GM19372 (cell line): Measurements from ENCODE around the gene ZBTB7B.

ENCODE experiments used
- ATAC-seq: cut with Tn5 transposase; IDR thresholded peaks from one replicate; pipeline ENCODE4 v1.9.1; 2021; ENCODE audit warnings: mild to moderate bottlenecking, low read depth, moderate library complexity; ENCODE audit not compliant: unreplicated experiment

The ZBTB7B gene

GRCh38 chr1:155052439-155053395 lies 50.1 kb downstream of the ZBTB7B start:
- no peak for ATAC-seq

DNA sequence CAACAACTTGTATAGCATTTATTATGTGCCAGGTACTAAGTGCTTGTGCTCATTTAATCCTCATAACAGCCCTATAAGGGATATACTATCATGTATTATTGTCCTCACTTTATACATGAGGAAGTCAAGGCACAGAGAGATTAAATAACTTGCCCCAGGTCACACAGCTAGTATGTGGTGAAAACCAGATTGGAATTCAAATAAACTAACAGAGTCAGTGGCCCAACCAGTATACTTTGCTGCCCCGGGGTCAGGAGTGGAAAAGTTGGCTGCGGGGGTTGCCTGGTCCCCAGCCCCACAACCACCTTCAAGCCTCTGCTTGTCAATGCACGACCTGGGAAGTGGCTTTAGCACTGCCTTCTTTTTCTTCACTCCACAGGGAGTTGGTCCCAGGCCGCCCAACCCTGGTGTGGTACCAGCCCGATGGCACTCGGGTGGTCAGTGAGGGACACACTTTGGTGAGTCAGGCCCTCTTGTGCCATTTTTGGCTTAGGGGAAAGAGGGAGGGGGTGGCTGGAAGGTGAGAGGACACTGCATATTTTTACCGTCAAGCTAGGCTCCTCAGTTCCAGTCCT lies 51.0 kb downstream of the ZBTB7B start:
- ATAC-seq = no peak

DNA sequence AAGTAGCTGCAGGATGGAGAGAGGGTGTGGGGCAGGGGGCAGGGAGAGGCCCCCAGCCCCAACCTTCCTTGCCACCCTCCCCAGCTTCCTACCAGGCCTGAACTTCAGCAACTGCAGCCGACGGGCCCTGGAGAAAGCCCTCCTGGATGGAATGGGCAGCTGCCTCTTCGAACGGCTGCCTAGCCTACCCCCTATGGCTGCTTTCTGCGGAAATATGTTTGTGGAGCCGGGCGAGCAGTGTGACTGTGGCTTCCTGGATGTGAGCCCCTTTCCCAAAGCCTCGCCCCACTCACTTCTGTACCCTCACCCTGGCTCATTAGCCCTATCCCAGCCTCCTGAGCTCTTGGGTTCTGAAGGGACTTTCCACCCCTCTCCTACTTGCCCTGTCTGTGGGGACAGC lies 54.5 kb downstream of the ZBTB7B start:
- no peak for ATAC-seq

GRCh38 chr1:155057788-155058211 lies 55.2 kb downstream of the ZBTB7B start:
- ATAC-seq = no peak

- ATAC-seq = no peak
Measured at GRCh38 chr1:155060736-155061135, 58.1 kb downstream of the ZBTB7B start.

- ATAC-seq = no peak
Measured at GRCh38 chr1:155061381-155062150, 59.0 kb downstream of the ZBTB7B start.

DNA sequence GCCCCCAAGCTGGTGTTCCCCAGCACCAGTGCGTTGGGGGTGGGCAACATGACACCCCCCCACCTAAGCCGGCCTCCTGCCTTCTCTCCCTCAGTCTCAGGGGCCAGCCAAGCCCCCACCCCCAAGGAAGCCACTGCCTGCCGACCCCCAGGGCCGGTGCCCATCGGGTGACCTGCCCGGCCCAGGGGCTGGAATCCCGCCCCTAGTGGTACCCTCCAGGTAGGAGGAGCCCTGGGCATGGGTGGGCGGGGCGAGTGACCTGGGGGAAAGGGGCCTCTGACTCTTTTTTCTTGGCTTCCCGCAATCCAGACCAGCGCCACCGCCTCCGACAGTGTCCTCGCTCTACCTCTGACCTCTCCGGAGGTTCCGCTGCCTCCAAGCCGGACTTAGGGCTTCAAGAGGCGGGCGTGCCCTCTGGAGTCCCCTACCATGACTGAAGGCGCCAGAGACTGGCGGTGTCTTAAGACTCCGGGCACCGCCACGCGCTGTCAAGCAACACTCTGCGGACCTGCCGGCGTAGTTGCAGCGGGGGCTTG lies 59.6 kb downstream of the ZBTB7B start:
- ATAC-seq = no peak

- no peak for ATAC-seq
Measured at GRCh38 chr1:155062702-155063411, 60.3 kb downstream of the ZBTB7B start.

DNA sequence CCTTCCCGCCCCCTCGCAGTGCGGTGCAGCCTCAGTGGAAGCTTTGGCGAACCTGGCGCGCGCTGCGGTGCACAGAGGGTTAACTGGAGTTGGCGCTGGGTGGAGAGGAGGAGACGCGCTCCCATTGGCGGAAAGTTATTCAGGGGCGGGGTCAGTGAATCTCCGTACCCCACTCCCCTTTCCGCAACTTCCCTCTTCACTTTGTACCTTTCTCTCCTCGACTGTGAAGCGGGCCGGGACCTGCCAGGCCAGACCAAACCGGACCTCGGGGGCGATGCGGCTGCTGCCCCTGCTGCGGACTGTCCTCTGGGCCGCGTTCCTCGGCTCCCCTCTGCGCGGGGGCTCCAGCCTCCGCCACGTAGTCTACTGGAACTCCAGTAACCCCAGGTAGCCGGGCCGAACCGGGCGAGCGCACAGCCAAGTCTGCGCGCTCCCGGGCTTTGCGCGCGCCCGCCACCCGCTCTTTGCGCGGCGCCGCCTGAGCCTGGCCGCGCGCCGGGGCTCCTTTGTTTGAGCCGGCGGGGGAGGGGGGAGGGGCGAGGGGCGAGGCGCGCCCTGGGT lies 61.0 kb downstream of the ZBTB7B start, which contains the start of gene EFNA4:
Gene EFNA4, plus strand, starts transcription at position 191 of the 561 bp plus-strand sequence. Its CDS starts 84 bp downstream, at position 275.
- peak; percentile 60 for ATAC-seq

GRCh38 chr1:155064111-155064831 lies 61.7 kb downstream of the ZBTB7B start:
- ATAC-seq = no peak

- no peak for ATAC-seq
Measured at GRCh38 chr1:155064832-155065429, 62.3 kb downstream of the ZBTB7B start.

DNA sequence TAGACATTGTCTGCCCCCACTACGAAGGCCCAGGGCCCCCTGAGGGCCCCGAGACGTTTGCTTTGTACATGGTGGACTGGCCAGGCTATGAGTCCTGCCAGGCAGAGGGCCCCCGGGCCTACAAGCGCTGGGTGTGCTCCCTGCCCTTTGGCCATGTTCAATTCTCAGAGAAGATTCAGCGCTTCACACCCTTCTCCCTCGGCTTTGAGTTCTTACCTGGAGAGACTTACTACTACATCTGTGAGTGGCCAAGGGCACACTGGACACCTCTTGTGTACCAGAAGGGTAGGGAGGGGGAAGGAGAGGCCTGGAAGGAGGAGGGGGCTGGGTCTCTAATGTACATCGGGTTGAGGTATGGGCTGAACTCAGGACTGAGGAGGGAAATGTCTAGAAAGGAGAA lies 64.2 kb downstream of the ZBTB7B start:
- ATAC-seq = no peak
